GM21717 (cell line): ENCODE data around the gene DGKI.

Experiments
- ATAC-seq: cut with Tn5 transposase; IDR thresholded peaks from one replicate; pipeline ENCODE4 v1.9.1; 2021; ENCODE audit warnings: mild to moderate bottlenecking, moderate library complexity; ENCODE audit not compliant: unreplicated experiment

The DGKI gene

DNA sequence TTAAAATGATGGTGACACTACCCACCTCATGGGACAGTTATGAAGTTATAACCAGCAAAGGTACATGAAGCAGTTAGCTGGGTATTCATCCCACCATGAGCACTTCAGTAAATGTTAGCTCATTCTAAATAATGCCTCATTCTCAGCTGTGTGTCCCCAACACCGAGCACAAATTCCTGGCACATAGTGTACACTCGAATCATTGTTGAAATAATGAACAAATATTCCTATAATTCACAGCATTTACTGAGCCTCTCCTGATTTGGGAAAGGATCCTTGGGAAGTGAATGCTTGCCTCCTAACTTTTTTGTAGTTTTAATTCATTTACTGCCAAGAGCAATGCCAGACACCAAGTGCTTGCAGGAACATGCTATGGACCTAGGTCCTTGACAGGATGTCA is 235.2 kb downstream of the DGKI start:
- ATAC-seq, result no peak

DNA sequence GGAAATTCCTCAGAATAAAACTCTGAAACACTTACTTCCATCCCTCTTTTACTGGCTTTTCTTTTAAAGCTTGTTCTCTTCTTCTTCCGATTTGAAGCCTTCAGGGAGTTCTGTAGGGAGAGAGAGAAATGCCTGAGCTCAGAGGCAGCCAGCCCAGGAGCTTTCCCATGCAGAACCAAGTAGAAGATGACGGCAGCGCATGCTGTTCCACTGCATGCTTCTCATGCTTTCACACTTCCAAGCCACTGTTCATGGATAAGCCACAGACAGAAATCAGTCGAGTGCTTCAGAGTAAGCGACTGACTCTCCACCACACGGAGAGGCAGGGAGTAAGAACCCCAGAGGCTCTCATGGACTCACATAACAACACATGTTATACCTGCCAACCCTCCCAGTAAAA is 237.3 kb downstream of the DGKI start:
- ATAC-seq, result no peak

- ATAC-seq, result no peak
These were observed 240.6 kb downstream of the DGKI start for GRCh38 chr7:137606061-137606674.

GRCh38 chr7:137603043-137603442 is 243.7 kb downstream of the DGKI start:
- ATAC-seq, result no peak

- no peak for ATAC-seq
These were observed 245.1 kb downstream of the DGKI start for GRCh38 chr7:137601642-137602041.

GRCh38 chr7:137597856-137598255 is 248.9 kb downstream of the DGKI start:
- no peak for ATAC-seq

- ATAC-seq, result no peak
These were observed 253.6 kb downstream of the DGKI start for GRCh38 chr7:137593115-137593711.

DNA sequence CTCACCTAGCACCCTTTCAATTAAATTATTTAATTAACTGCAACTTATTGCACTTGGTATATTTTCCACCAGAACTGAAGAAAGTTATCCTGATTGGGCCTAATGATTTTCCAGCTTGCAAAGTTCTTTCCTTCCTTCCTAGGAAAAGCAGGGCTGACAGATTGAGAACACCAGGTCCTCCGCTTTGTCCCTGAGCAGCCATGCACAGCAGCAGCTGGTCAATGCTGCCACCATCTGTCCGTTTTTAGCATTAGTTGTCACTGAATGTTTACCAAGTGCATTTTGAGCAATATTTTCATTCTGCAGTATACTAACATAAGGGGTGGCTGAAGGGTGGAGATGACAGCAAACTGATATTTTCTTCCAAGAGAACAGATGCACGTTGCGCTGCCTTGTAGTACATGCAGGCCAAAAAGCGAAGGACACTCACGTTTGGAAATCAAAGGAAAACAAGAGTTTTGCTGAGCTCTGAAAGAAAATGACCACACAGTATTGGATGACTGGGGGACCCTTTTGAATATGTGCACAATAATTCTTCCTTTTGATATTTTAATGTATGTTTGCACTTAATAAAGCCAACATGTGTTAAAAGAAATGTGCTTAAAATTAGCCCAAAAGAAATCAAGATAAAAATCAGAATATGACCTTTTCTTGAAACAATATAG is 254.4 kb downstream of the DGKI start:
- peak; percentile 83 for ATAC-seq

GRCh38 chr7:137591421-137591837 is 255.3 kb downstream of the DGKI start:
- no peak for ATAC-seq

DNA sequence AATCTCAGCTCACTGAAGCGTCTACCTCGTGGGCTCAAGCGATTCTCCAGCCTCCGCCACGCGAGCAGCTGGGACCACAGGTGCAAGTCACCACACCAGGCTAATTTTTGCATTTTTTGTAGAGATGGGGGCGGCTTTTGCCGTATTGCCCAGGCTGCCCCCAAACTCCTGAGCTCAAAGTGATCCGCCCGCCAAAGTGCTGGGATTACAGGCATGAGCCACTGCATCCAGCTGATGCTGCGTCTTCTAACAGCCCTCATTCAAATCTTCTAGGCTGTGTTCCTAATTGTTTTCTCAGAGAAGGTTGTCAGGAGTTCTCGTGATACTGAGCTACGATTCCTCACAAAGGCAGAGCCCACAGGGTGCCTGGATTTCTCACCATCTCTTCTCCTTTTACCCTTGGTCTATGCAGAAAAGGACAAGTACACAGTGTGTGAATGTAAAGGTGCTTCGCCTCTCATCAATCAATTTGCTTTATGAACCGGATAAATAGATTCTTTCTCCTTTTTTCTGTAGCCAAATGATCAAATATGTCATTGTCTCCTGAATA is 255.9 kb downstream of the DGKI start:
- no peak for ATAC-seq

DNA sequence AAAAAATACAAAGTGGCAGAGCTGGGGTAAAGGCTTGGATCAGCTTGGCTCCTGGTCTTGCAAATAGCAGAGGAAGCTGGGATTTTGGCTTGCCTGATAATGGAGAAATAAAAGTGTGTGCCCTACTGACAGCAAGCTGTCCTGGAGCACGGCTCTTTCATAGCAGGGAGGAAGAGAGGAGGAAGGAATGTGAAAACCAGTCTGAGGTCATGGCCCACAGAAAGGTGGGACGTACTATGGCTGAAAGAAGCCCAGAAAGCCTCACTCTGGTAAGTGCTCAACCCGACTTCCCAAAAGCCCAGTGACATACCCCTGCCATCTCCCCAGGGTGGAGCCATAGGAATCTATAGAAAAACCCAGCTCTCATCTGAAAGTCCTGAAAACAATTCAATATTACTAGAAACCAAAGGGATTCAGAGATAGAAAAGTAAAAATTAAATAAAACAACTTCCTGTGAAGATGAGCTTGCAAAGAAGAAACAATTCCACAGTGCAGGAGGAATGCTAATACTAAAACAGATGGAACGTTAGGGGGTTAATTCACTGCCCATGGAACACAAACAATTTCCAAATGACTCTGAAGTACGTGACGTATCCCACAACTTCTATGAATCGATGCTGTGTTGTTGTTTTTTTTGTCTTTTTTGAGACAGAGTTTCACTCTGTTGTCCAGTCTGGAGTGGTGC is 256.6 kb downstream of the DGKI start:
- ATAC-seq, result no peak

GRCh38 chr7:137587326-137587725 is 259.4 kb downstream of the DGKI start:
- ATAC-seq, result no peak

- no peak for ATAC-seq
These were observed 261.2 kb downstream of the DGKI start for GRCh38 chr7:137585591-137585990.

DNA sequence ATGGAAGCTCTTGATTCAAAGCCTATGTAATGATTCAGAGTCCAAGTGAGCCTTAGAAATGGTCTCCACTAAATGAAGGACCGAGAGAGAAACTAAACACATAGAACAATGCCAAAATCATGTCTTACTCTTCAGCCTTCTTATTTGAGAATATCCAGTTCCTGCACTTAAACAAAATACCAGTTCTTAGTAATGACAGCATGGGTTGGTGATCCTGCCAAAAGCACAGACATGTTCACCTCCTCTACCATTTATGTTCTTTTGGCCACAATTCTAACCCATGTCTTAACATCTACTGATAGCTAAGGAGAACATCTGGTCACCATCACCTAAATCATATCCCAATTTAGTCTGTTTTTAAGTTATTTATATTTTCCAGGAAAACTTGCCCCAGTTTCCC is 263.6 kb downstream of the DGKI start:
- ATAC-seq, result no peak

DNA sequence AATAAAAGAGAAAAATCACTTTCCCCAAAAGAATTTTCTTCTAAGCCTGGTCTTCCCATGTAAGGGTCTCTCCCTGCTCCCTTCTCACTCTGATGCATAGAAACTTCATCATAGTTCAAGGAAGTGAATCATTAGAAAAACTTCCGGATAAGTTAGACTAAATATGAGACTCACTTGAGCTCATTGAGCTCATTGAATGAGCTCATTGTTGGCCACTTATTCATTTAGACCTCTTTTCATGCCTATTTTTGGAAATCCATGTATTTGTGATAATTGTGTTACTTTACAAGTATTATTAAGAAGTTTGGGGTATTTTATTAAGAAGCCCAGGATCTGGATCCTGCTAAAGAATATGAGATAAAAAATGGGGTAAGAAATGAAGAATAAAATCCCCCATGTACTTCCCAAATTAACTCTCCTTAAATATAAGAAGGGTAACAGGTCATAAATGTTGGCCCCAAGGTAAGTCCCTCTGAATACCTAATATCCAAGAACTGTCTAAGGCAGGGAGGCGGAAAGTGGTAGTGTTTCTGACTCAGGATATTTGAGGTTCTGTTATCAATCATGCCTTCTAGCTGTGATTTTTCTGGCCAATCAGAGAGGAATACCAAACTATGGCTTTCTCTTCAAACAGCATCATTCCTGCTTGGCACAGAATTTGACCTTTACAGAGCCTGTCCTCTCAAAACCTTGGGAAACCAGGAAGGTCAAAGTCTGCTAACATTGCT is 266.7 kb downstream of the DGKI start:
- ATAC-seq, result no peak

GRCh38 chr7:137578541-137578940 is 268.2 kb downstream of the DGKI start:
- no peak for ATAC-seq

- no peak for ATAC-seq
These were observed 269.6 kb downstream of the DGKI start for GRCh38 chr7:137577184-137577583.

GRCh38 chr7:137576481-137576880 is 270.3 kb downstream of the DGKI start:
- no peak for ATAC-seq

DNA sequence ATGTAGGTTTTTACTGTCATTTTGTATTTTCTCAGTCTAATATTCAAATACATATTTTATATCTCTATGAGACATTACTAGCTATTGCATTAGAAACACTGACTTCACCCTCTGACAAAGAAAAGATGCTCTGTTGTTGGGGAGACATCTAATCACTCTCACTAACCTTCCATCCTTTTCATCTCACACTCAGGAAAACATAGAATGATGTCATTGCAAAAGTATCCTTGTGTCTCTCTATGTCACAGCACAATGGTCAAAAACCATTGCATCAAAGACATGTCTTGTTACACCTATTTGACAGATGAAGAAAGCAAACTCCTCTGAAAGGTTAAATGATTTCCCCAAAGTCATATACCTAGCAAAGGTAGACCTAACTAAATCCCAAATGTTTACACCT is 272.0 kb downstream of the DGKI start:
- no peak for ATAC-seq

DNA sequence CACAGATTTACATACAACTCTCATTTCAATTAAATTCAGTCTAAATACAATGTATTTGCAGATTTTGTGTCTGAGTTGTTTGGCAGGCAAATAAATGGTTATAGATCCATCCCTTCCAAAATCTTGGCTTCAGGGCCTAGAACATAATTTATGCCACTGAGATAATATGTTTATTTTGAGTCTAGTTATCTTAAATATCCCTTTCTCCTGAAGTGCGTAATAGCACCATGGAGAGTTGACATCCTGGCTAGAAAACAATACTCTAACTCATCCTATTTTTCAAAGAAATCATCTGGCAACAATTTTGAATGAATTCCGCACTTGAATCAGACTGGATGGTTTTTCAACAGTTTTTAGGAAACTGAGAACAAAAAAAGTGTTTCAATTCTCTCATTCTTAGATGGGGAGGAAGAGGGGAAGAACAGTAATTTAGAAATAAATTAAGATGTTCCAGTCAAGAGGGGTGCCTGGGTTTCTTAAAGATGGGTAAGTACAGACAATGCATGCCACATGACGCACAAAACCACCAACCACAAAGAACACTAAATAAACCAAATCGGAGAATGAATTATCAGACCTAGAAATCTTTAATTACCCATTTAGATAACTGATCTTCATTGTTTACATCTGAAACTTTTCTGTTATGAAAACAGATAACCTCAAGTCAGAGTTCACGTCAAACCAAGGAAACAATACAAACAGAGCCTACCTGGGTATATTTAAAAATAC is 274.6 kb downstream of the DGKI start:
- ATAC-seq, result no peak
